Stimulated activated CD4-positive, alpha-beta T cell treated with anti-CD3 and anti-CD28 coated beads, Interleukin-2, amount 100 ng/mL, for 4 hours (primary cell): ENCODE measurements around the gene ADGRD1.

Experiments used
- DNase-seq: peaks from one replicate; pipeline ENCODE4 v3.0.0-alpha.2; 2020; ENCODE audit warnings: low read depth

ADGRD1 gene

GRCh38 chr12:131166717-131167116 lies 213.0 kb downstream of the ADGRD1 start:
- DNase-seq = no peak

GRCh38 chr12:131167334-131167733 lies 213.6 kb downstream of the ADGRD1 start:
- DNase-seq = no peak

GRCh38 chr12:131171029-131171428 lies 217.3 kb downstream of the ADGRD1 start:
- no peak for DNase-seq

DNA sequence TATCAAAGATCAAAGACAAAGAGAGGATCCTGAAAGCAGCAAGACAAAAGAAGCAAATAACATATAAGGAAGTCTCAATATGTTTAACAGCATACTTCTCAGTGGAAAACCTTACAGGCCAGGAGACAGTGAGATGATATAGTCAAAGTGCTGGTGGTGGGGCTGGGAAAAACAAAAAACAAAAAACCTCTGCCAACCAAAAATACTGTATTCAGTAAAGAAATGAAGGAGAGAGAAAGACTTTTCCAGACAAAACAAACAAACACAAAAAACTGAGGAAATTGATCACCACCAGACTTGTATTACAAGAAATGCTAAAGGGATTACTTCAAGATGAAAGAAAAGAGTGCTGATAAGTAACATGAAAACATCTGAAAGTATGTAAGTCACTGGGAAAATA lies 221.2 kb downstream of the ADGRD1 start:
- no peak for DNase-seq

- DNase-seq = no peak
Measured at GRCh38 chr12:131176266-131176665, 222.6 kb downstream of the ADGRD1 start.

- DNase-seq = no peak
Measured at GRCh38 chr12:131176926-131177325, 223.2 kb downstream of the ADGRD1 start.

DNA sequence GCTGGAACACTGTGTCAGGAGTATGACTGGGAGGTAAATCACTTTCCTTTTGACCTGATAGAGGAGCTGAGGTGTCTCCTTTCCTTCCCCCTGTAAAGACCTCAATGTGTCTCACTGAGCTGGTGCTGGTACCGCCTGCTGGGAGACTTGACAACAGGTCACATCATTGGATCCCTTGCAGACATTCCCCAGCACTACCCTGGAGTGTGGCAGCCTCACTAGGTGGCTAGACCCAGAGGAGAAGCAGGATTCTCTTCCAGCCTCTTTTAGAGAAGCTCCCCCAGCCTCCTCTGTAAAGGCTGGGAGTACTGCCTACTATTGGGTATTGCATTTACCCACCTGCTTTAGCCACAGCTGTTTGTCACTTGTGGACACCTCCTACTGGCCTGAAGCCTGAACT lies 223.9 kb downstream of the ADGRD1 start:
- no peak for DNase-seq

DNA sequence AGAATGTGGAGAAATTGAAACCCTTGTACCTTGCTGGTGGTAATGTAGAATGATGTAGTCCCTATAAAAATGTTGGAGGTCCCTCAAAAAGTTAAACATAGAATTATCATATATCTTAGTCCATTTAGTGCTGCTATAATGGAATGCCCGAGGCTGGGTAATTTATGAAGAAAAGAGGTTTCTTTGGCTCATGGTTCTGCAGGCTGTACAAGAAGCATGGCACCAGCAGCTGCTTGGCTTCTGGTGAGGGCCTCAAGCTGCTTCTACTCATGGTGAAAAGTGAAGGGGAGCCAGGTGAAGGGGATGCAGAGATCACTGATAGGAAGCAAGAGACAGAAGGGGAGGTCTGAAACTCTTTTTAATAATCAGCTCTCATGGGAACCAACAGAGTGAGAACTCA lies 233.9 kb downstream of the ADGRD1 start:
- no peak for DNase-seq

GRCh38 chr12:131188131-131189050 lies 234.7 kb downstream of the ADGRD1 start:
- no peak for DNase-seq

- no peak for DNase-seq
Measured at GRCh38 chr12:131189781-131190180, 236.1 kb downstream of the ADGRD1 start.

DNA sequence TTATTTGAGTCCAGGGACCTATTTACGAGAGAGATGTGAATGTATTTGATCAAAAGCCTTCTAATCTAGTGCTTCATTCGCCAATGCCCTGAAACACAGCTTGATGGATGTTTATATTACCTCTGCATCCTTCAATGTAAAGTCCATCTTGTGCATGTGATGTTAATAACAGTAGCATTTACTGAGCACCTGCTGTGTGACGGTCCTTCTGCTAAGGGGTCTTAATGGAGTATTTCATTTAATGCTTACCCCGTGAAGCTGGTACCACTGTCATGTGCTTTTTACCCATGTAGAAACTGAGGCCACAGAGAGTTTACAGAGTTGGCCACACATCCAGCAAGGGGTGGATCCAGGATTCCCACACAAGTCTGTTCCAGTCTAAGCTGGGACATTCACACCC lies 237.3 kb downstream of the ADGRD1 start:
- DNase-seq = no peak
